ENCODE results near the gene ZNF765.
"Not testable (repeated sequence)": the region's sequence is repeated elsewhere in the genome, so short reads cannot be mapped to it uniquely, and the experiment has no call there.

Gene ZNF765

GRCh38 chr19:53394974-53395839 lies at the start of gene ZNF765:
Gene ZNF765 (plus strand): TSS chr19:53395149. CDS start chr19:53398016, 2,867 bp downstream.
- DNase-seq = peak; percentile 86

- DNase-seq = no peak
These were observed 39.2 kb upstream of the ZNF765 start for GRCh38 chr19:53355739-53356138.

- no peak for DNase-seq
These were observed 36.9 kb upstream of the ZNF765 start for GRCh38 chr19:53357821-53358581.

GRCh38 chr19:53360056-53360455 lies 34.9 kb upstream of the ZNF765 start:
- DNase-seq = not testable (repeated sequence)

GRCh38 chr19:53365134-53365898 lies 29.6 kb upstream of the ZNF765 start, which contains the start of gene ZNF525:
Gene ZNF525 (plus strand): TSS chr19:53365705. CDS start chr19:53372282, 6,577 bp downstream.
- DNase-seq = peak; percentile 87

- DNase-seq = peak; percentile 76
These were observed 29.0 kb upstream of the ZNF765 start for GRCh38 chr19:53365899-53366493.

GRCh38 chr19:53372196-53372595 lies 22.8 kb upstream of the ZNF765 start:
- no peak for DNase-seq

- no peak for DNase-seq
These were observed 20.7 kb upstream of the ZNF765 start for GRCh38 chr19:53374288-53374687.

GRCh38 chr19:53374743-53375142 lies 20.2 kb upstream of the ZNF765 start:
- no peak for DNase-seq

GRCh38 chr19:53381376-53381775 lies 13.6 kb upstream of the ZNF765 start:
- no peak for DNase-seq

- no peak for DNase-seq
These were observed 6.8 kb upstream of the ZNF765 start for GRCh38 chr19:53388168-53388567.

- no peak for DNase-seq
These were observed 6.0 kb upstream of the ZNF765 start for GRCh38 chr19:53388904-53389303.

GRCh38 chr19:53389571-53389970 lies 5.4 kb upstream of the ZNF765 start:
- DNase-seq = no peak

GRCh38 chr19:53389978-53390377 lies 5.0 kb upstream of the ZNF765 start:
- DNase-seq = no peak

- DNase-seq = no peak
These were observed 401 bp upstream of the ZNF765 start for GRCh38 chr19:53394522-53394973.

- DNase-seq = peak; percentile 3
These were observed 1.0 kb downstream of the ZNF765 start for GRCh38 chr19:53395840-53396524.

GRCh38 chr19:53396525-53396868 lies 1.5 kb downstream of the ZNF765 start:
- DNase-seq = no peak

GRCh38 chr19:53397918-53398317 lies 3.0 kb downstream of the ZNF765 start:
- not testable (repeated sequence) for DNase-seq

- DNase-seq = no peak
These were observed 14.7 kb downstream of the ZNF765 start for GRCh38 chr19:53409505-53410204.

GRCh38 chr19:53420520-53421315 lies 25.8 kb downstream of the ZNF765 start:
- not testable (repeated sequence) for DNase-seq

Measured in DMS79 treated with DMSO at 0.1 percent for 48 hours (cell line).